Femur (tissue), 1 donor: ENCODE results near the gene UBE2S.
"Not testable (repeated sequence)": the region's sequence is repeated elsewhere in the genome, so short reads cannot be mapped to it uniquely, and the experiment has no call there.

Experiments
- DNase-seq: peaks from one replicate; pipeline ENCODE4 v3.0.0-alpha.2; 2017

The UBE2S gene

DNA sequence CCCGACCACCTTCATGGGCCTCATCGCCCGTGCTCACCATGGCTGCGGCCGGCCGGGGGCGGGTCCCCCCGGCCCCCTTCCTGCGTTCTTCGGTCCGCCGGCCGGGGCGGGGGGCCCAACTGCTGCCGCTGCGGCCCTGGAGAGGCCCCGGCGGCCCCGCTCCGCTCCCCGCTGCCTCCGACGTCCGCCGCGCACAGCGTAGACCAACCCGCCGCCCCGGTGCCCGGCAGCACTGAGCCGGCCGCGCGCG, at the start of gene UBE2S:
TSS of gene UBE2S (minus strand) at position 239 of the 250 bp plus-strand sequence. CDS start at position 40, 199 bp downstream.
- not testable (repeated sequence) for DNase-seq

DNA sequence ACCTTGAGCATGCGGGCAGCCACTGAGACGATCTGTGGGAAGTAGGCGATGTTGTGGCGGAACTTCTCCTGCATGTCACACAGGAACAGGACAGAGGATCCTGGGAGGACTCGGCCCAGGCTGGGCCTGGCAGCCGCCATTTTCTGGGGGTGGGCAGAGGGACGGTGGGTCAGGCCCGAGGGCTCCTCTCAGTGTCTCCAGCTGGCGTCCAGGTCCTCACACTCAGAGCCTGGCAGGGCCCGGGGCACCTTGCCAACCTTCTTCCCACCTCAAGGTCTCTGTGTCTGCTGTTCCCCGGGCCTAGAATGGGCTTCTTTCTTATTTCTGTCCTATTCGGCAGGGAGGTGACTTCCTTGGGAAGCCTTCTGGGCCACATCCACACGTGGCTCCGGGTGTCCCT, 48.8 kb upstream of the UBE2S start:
- DNase-seq, result no peak

DNA sequence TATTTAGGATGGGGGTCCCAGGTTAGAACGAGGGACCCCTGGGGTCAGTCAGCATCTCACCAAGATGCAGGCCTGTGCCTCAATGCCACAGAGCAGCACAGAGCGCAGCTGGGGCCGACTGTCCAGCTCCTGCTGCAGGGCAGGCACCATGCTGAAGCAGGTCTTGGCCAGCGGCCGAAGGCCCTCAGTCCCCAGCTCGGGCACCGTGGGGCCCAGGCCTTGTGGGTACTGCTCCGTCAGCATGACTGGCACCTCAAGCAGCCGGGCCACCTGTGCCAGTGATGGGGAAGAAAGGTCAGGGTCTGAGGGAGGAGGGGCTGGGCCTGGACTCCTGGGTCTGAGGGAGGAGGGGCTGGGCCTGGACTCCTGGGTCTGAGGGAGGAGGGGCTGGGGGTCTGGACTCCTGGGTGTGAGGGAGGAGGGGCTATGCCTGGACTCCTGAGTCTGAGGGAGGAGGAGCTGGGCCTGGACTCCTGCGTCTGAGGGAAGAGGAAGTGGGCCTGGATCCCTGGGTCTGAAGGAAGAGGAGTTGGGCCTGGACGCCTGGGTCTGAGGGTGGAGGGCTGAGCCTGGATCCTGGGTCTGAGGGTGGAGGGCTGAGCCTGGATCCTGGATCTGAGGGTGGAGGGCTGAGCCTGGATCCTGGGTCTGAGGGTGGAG, 48.1 kb upstream of the UBE2S start:
- no peak for DNase-seq

DNA sequence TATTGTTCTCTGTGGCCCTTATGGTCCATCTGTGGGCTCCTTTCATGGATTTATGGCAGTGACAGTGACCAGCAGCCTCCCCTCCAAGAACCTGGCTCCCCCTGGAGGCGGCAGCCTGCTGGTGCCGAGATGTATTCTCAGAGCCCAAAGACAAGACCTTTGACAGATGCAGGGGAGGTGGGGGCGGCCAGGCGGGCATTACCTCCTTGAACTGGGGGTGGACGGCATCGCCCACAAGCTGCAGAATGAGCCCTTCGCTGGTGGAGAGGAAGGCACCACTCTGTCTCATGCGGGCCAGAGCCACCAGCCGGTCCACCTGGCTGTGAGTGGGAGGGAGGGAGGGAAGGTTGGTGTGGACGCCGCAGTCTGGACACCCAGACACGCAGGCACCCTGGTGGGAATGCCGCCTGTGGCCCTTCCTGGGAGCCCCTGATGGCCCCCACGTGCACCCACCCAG, 47.2 kb upstream of the UBE2S start:
- DNase-seq, result no peak

DNA sequence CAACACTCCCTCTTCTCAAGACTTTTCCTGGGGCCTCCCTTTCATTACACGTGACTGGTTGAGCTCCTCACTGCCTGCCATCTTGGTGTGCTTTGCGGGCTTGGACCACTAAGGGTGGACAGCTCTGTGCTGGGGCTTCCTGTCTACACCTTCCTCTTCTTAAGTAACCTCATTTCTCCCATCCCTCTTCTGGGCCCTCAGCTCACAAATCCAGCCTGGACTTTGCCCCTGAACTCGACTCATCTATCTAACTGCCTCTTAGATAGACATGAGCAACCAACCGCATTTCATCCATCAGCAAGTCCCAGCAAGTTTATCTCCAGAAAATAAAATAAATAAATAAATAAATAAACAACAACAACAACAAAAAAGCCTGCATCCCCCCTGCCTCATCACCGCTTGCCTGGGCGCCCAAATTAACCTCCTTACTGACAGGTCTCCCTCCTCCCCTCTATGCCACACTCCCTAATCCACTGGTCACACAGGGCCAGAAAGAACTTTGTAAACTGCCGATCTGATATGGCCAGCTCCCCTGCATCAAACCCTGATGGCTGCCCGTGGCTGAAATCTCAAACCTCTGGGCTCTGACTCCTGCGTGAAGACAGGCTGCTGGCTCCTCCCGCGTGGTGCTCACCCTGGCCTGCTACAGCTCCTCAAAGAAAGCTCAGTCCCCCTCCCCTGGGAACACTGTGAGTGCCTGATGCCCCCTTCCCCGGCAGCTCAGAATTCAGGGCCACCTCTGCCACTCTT, 46.1 kb upstream of the UBE2S start:
- no peak for DNase-seq

DNA sequence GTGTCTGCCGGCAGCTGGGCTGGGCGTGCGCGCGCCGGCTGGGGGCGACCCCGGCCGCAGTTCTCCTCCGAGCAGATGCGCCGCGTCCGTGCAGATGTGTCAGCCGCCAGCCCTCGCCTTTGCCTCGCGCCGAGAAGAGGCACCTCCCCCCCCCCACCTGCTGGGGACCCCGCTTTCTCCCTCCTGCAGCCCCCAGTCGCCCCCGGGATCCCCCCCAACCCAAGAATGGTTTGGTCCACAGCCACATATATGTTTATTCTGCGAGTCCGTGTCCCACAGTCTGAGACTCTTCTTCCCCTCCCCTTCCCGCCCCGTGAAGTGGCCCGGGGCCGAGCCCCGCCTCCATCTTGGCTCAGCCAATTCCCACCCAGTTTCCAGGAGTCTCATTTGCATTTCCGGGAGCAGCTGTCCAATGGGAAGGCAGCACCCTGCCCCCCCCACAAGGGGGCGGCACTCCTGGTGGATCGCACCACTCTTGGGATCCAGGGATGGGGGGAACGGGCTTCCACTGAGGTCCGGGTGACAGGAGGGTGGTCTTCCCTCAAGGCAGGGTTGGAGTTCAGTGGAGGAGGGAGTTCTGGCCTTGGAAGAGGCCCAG, 45.3 kb upstream of the UBE2S start:
- peak; percentile 94 for DNase-seq

DNA sequence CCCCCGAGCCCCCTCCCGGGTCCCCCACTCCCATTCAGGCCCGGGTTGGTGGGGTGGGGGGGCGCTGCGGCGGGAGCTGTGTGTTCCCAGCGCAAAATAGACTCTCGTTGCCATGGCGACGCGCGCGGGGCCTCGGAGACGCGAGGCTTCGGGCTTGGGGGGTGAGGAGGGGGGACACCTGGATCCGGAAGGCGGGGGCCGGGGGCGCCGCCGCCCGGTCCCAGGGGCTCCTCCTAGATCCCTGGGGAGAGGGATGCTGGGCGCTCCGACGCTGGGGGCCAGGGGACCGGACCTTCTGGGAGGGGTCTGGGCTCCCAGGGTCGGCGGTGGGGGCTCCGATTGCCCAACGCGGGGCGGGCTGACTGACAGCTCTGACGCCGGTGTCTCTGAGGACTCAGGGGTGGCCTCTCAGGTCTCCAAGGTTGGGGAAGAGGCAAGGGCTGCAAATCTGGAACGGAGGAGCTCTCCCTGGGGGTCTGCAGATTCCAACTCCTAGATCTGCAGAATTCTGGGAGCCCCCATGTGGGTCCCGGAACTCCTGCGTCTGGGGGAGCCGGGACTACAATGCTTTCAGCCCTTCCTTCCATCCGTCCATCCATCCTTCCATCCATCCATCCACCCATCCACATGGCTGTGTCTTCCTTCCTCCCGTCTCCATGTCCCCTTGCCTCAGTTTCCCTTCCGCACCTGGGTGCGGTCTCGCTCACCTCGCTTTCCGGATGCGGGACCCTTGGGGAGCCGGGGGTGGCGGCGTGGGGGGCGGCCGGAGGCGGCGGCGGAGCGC, 44.6 kb upstream of the UBE2S start:
- no peak for DNase-seq

DNA sequence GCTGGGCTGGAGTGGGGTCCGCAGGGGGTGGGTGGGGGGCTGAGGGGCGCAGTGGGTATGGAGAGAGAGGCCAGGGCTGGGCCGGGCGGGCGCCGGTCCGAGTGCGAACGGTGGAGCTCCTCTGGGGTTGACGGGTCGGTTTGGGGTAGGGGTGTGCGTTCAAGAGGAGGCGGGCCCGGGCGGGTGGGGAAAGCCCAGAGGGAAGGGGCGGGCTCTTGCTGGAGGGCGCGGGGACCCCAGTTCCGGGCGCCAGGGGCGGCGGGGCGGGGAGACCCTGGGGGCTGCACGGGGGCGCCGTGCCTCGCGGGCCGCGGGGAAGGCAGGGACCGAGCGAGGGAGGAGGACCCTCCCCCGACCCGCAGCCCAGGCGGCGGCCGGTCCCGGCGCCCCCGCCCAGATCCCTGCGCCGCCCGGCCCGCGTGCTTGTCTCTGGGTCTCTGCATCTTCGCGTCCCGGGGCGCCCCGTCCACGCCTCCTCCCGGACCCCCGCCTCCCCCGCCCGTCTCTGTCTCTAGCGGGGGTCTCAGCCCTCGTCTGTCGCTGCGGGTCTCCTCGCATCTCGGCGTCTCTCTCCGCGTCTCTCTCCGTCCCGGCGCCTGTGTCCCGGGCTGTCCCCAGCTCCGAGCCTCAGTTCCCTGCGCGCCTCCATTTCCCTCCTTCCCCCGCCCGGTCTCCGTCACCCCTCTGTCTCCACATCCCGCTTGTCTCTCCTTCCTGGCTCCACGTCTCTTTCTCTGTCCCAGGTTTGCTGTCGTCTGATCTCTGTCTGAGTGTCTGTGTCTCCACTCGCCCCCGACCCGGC, 43.8 kb upstream of the UBE2S start:
- no peak for DNase-seq

DNA sequence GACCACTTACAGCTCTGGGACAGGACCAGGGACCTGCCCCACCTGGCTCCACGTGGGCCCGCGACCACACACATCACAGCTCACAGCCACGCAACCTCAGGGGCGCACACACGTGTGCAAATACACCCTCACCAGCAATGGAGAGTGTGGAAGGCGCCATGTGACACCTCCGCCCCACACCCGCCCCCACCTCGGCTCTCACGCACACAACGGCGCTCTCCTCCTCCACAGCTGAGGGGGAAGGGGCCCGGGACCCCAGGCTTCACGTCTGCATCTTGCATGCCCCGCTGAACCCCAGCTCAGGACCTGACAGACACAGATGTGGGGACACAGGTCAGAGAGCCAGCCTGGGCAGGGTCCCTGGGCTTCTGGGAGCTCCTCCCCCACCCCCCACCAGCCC, 41.9 kb upstream of the UBE2S start:
- DNase-seq, result no peak

DNA sequence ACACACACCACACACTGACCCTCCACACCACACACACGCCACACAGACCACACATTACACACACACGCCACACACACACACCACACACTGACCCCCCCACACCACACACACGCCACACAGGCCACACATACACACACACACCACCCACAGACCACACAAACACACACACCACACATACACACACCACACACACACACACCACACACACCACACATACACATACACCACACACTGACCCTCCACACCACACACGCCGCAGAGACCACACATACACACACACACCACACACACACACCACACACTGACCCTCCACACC, 40.5 kb upstream of the UBE2S start:
- DNase-seq, result not testable (repeated sequence)

DNA sequence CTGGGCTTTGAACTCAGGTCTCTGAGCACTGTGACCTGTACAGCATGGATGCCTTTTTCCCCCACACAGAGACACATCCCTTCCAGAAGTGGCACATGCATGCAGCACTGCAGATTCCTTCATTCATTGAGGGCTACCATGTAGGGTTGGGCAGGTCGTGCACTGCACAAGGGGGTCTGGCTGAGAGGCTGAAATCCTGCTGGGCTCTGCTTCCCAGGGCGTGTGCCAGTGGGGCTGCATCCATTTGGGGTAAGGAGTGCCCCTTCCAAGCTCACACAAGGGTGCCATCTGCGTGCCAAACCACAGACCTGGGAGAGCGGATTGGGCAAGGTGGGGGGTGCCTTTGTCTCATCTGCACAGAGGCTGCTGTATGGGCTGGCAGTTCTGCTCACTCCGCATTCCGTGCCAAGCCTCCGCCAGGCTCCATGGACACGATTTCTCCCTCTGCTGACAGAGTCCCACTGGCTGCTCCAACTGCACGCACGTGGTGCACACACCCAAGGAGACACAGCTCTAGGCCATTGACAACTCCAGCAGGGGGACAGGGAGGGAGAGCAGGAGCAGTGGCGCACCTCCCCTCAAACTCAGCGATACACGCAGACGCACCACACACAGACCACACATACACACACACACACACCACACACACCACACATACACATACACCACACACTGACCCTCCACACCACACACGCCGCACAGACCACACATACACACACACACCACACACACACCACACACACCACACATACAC, 40.0 kb upstream of the UBE2S start:
- no peak for DNase-seq

DNA sequence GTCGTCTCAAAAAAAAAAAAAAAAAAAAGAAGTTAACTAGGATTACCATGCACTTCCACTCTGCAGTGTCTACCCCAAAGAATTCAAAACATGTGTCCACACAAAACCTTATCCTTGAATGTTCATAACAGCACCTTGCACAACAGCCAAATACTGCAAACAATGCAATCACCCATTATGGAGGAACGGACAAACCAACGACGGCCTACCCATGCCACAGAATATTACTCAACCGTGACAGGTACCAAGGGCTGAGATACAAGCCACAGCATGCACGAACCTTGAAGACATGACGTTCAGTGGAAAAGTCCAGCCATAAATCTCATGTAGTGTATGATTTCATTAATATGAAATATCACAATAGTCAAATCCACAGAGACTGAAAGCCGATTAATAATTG, 38.5 kb upstream of the UBE2S start:
- DNase-seq, result no peak

DNA sequence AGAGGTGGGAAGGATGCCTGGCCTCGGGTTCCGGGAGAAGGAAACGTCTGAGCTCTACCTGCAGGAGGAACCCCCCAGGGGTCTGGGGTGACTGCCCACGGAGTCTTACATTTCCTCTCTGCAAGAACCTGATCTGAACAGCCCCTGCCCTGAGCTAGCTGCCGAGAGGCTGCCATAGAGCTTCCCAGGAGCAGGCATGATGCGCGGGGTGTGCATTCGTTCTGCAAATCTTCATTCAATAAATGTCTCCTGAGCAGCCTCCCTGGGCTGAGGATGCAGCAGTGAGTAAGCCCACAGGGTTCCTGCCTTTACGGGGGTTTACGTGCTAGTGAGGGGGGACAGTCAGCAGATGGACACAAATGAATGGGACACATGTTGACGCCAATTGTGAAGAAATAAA, 37.1 kb upstream of the UBE2S start:
- no peak for DNase-seq

DNA sequence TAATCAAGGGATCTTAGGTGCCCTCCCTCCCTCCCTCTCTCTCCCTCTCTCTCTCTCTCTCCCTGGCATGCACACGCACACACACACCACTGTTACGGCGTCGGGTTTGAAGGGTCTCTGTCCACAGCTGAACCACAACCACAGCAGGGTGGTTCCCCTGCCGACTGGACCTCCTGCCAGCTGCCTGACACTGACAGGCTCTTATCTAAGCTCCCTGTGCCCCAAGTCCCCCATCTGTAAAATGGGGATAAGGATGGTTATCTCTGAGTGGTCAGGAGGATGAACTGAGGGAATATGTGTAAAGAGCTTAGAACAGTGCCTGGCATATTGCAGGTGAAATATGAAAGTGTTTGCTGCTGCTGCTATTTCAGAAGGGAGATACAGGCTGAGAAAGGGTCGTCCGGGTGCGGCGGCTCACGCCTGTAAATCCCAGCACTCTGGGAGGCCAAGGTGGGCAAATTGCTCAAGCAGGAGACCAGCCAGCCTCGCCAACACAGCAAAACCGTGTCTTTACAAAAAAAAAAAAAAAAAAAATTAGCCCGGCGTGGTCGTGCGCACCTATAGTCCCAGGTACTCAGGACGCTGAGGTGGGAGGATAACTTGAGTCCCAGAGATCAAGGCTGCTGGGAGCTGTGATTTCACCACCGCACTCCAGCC, 36.4 kb upstream of the UBE2S start:
- no peak for DNase-seq

DNA sequence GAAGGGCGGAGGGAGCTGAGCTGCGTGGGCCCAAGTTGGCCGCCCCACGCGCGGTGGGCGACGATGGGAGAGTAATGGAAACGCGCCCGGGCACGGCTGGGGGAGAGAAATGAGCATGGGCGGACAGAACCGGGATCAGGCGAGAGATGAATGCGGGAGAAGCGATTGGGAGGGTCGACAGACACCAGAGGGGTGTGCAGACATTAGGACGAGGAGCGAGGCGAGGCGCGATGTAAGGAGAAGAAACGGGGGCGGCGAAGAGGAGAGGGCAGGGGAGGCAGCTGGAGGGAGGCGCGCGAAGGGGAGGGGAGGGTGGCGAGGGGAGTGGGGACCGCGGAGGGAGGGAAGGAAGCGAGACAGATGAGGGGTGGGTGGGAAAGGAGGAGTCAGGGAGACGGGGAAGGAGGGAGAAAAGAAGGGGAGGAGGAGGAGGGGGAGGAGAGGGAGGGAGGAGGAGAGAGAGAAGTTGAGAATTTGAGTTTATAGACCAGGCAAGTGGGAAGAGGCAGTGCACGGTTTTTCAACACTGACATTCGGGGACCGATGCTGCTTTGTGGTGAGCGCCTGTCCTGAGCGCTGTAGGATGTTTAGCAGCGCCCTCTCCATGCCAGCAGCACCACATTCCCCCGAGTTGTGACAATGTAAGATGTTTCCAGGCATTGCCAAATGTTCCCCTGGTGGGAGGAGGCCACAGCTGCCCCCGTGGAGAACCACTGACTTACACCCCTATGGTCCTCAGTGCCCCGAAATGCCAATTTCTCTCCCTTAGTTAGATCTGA, 35.6 kb upstream of the UBE2S start, which contains the start of gene SHISA7:
TSS of gene SHISA7 (minus strand) at position 256 of the 779 bp plus-strand sequence. CDS start 437 bp downstream, outside the sequence.
- DNase-seq, result no peak

DNA sequence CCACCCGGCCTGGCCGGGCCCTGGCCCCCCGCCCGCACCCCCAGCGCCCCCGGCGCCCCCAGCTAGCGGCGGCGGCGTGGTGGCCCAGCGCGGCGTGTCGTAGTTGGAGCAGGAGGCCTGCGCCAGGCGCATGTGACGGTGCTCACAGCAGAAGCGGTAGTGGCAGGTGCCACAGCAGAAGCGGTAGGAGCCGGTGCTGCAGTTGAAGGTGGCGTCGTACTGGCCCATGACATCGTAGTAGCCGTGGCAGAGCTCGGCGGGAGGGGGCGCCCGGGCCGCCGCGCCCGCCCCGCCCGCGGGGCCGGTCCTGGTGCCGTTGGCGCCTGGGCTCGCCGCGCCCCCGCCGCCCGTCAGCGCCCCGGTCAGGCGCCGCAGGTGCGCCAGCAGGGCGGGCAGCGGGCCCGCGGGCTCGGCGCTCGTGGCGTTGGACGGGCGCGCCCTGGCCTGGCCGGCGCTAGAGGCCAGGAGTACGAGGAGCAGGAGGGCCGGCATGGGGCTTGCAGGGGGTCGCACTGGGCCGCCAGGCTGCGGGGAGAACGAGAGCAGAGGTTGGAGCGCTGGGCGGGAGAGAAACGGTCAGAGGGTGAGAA, 34.9 kb upstream of the UBE2S start:
- DNase-seq, result no peak

DNA sequence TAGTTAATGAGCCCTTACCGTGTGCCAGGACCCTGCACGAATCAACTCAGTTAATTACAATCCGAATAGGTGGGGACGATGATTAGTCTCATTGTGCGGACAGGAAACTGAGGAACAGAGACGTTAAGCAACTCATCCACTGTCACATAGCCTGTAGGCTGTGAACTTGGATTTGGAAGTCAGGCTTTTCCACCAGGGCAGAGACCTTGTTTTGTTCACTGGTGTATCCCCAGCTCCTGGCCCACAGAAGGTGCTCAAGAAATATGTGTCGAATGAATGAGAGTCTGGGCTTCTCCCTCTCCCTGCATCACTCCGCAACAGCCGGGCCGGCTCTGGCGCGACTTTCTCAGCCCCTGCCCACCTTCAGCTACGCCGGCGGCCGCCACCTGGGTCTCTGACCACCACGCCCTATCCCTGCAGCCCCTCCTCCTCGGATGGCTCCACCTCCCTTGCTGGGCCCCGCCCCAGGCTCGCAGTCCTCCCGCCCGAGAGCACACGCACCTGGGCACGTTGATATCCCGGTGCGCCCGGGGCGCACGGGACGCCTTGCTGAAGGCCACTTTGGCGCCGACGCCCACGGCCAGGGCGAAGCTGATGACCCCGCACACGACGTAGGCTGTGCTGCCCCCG, 34.2 kb upstream of the UBE2S start:
- no peak for DNase-seq

DNA sequence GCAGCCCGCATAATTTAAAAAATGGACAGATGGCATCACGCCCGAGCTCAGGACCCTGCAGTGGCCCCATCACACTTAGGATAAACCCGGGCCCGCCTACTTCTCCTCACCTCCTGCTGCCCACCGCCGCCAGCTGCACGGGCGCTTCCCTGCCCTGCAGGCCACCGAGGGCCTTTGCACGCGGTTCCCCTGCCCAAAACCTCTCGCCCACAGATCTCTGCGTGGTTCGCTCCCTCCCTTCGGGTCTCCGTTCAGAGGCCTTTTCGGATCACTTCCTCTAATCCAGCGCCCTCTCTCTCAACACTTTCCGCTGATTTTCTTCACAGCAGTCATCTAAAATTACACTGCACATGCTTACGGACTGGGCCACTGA, 33.7 kb upstream of the UBE2S start:
- DNase-seq, result no peak

DNA sequence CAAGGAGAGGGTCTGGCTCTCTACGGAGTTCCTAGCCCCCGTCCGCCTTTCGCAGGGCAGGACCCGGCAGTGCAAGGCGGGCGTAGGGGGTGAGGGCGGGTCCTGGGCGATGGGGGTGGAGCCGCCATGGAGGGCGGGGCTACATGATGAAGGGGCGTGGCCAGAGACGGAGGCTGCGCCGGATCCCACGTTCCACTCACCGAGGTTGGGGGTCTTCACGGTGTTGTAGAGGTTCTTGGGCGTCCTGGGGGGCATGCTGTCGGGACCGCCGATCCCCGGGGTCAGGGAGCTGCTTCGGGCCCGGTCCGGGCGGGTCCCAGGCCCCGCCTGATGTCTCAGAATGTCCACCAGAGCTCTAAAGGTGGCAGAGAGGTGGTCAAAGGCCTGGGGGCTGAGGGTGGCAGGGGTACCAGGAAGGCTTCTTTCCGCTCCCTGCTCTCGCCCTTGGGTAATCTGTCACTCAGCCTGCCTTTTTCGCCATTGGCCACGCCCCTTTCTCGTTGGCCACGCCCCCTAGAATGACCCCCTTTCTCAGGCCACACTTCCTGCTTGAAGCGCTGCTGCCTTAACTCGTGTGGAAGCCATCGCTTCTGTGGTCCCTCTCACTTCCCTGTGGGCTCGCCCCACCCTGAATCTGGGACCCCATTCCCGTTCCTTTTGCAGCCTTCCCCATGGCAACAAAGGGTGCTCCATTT, 33.0 kb upstream of the UBE2S start:
- no peak for DNase-seq
